Suprapubic skin (tissue), 3 donors: ENCODE results near the gene FKBP1A.

Experiments
- POLR2A ChIP-seq, 2 donors: fragments of 450-650 bp; IDR thresholded peaks; one replicate each; pipeline ENCODE4 v1.6.1; 2017; ENCODE audit warnings: antibody characterized with exemption in 2 of 2, mild to moderate bottlenecking in 2 of 2, moderate library complexity in 2 of 2
- TF ChIP-seq, protein P1 (sequence below), 2 donors: fragments of 200-600 bp in 1 of 2; fragments of 450-650 bp in 1 of 2; sonication (generic) in 1 of 2; IDR thresholded peaks; one replicate each; pipeline ENCODE4 v1.5.1; 2016 to 2019; ENCODE audit warnings: antibody characterized with exemption in 2 of 2, mild to moderate bottlenecking in 1 of 2, moderate library complexity in 1 of 2

GRCh38 chr20:1437235-1437904 is 44.5 kb upstream of the FKBP1A start:
- TF ChIP-seq, protein P1, sequence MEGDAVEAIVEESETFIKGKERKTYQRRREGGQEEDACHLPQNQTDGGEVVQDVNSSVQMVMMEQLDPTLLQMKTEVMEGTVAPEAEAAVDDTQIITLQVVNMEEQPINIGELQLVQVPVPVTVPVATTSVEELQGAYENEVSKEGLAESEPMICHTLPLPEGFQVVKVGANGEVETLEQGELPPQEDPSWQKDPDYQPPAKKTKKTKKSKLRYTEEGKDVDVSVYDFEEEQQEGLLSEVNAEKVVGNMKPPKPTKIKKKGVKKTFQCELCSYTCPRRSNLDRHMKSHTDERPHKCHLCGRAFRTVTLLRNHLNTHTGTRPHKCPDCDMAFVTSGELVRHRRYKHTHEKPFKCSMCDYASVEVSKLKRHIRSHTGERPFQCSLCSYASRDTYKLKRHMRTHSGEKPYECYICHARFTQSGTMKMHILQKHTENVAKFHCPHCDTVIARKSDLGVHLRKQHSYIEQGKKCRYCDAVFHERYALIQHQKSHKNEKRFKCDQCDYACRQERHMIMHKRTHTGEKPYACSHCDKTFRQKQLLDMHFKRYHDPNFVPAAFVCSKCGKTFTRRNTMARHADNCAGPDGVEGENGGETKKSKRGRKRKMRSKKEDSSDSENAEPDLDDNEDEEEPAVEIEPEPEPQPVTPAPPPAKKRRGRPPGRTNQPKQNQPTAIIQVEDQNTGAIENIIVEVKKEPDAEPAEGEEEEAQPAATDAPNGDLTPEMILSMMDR (IDR thresholded peaks at IDR 0.05), result peak; percentile 72 to 81
- TF ChIP-seq POLR2A (IDR thresholded peaks at IDR 0.05), result no peak
